HT1080 (cell line): ENCODE measurements around the gene TMED9. TPM values are rescaled to one million over a fixed set of nuclear protein-coding genes. Genes with fewer than 3 reads are reported as not detected.
"Not testable (repeated sequence)": the region's sequence is repeated elsewhere in the genome, so short reads cannot be mapped to it uniquely, and the experiment has no call there.

ENCODE experiments used
- DNase-seq: peaks from one replicate; pipeline ENCODE4 v3.0.0-alpha.2; 2015; ENCODE audit warnings: low read depth
- total RNA-seq: library from RNA; depleted of rRNA; stranded (reverse); fragments of >200 nt; shearing (Covaris generic); gene quantifications from 2 replicates; pipeline ENCODE4 v1.2.3, GENCODE V29; 2014

Gene TMED9
- total RNA-seq, 1 experiment from 2014 or later, result 164 TPM

DNA sequence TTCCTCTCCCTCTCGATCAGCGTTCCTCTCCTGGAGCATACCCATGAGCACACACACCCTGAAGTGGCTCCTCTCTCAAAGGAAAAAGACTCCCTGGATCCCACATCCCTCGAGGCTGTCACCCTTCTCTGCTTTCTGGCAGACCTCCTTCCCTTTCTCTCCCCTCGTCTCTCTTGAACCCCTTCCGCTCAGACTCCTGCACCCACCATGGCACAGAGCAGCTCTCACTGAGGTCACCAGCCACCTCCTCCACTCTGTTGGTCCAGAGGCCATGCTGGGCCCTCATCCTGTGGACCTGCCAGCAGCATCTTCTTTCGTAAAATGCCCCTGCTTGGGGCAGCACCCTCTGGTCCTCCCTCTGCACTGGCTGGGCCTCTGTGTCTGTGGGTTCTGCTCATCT, 13.7 kb downstream of the TMED9 start:
- DNase-seq, result no peak

DNA sequence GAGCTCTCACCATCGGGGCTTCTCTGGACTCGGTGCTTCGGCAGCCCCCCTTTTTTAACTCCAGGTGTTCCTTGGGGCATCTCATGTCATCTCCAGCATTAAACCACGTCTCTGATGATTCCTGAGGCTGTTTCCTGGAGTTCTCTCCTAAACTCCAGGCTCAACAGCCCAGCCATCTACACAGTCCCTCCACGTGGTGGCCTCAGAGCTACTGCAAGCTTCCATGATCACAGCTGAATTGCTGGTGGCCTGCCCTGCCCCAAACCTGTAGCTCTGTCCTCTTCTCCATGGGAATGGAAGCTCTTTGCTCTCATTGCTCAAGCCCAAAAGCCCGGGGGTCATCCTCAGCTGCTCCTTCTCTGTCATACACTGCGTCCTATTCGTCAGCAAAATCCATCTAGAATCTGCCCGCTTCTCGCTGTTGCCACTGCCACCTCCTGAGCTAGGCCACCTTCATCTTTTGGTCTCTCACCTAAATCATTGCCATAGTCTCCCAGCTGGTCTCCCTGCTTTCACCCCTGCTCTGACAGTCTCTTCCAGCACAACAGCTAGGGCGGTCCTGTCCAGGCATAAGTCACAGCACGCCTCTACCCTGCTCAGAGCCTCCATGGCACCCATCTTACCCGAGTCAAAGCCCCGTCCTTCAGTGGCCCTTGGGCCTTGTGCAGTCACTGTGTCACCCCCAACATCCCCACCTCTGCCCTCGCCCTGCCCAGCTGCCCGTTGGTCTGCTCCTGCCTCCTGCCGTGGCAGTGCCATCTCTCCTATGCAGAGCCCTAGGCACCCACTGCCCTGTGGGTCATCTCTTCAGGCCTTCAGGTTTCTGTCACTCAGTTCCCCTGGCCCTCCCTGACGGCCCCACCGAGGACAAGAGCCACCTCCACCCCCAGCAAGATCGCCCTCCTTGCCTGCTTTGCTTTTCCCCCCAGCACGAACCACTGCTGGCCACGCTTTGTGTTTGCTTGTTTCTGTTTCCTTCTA, 14.4 kb downstream of the TMED9 start:
- DNase-seq, result no peak

DNA sequence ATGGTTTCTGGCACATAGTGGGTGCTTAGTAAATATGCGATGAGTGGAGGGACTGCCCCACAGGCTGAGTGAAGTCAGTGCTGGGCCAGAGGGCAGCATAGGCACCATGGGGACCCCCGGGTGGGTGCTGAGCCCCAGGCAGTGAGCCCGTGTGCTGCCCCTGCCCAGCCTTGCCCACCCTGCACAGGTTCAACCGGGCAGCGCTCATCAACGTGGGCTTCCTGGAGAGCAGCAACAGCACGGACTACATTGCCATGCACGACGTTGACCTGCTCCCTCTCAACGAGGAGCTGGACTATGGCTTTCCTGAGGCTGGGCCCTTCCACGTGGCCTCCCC, 15.1 kb downstream of the TMED9 start:
- no peak for DNase-seq

DNA sequence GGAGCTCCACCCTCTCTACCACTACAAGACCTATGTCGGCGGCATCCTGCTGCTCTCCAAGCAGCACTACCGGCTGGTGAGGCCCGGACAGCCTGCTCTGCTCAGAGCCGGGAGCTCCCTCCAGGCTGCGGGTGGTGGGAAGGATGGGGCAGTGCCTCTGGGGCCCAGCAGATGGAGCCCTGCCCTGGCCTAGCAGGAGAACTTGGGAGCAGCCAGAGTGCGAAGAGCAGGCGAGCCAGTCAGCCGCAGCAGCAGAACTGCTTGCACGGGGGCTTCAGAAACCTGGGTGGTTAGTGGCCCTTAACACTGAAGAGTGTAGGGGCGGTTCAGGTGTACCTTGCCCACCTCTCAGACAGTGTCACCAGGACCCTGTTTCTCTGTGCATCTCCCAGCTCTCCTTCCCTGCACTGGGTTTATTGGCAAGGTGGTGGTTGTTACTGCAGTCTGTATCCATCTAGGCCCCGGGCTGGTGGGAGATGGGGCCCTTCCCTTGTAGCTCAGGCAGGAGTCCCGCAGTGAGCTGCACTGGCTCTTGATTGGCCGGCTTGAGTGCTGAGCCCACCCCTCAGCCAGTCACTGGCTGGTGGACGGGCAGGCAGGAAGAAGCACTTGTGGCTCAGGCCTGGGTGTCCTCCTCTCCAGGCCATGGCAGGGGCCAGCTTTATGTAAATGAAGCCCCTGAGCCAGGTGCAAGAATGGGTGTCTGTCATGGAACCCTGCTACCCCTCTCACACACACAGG, 15.6 kb downstream of the TMED9 start:
- DNase-seq, result peak; percentile 77

DNA sequence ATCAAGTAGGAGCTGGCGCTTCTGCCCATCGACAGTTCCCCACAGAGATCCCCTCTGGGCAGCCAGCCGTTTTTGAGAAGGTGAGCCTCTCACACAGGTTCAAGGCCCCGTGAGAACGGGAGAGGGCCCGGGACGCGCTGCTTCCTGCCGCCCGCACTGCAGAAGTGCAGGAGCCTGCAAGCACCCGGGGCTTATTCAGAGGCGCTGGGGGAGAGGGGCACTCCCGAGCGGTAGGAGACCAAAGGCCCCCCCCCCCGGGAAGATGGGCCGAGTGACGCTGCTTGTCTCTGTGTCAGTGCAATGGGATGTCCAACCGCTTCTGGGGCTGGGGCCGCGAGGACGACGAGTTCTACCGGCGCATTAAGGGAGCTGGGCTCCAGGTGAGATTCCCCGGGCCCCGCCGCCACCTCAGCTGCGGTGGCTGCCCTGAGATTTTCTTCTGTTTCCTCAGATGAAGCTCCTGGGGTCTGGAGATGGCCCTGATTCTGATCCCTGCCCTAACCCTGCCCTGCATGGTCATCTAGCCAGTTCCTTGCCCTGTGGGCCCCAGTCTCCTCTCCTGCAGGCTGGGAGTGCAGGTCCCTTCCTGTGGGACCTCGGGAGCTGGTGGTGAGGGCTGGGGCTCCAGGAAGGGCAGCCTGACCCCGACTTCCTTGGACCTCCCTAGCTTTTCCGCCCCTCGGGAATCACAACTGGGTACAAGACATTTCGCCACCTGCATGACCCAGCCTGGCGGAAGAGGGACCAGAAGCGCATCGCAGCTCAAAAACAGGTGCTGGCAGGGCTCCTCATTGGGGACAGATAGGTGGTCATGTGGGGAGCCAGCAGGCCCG, 16.5 kb downstream of the TMED9 start:
- DNase-seq, result no peak

DNA sequence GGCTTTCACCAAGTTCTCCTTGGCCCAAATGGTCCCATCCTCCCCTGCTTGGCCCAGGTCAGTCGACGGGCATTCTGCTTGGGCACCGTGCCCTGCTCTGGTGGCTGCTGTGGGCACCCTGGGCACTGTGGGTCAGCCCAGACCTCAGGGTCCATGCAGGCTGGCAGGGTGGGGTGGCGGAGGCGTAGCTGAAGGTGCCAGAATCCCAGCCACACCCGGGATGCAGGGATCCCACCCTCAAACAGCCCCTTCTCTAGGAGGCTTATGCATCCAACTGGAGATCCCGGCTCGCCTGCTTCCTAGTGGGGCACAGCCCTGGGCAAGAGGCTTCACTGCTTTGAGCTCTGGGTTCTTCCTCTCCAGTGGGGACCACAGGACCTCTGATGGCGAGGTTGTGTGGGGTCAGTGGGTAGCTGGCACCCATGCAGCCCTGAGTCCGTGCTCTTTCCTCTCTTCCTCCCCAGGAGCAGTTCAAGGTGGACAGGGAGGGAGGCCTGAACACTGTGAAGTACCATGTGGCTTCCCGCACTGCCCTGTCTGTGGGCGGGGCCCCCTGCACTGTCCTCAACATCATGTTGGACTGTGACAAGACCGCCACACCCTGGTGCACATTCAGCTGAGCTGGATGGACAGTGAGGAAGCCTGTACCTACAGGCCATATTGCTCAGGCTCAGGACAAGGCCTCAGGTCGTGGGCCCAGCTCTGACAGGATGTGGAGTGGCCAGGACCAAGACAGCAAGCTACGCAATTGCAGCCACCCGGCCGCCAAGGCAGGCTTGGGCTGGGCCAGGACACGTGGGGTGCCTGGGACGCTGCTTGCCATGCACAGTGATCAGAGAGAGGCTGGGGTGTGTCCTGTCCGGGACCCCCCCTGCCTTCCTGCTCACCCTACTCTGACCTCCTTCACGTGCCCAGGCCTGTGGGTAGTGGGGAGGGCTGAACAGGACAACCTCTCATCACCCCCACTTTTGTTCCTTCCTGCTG, 17.4 kb downstream of the TMED9 start:
- DNase-seq, result no peak

DNA sequence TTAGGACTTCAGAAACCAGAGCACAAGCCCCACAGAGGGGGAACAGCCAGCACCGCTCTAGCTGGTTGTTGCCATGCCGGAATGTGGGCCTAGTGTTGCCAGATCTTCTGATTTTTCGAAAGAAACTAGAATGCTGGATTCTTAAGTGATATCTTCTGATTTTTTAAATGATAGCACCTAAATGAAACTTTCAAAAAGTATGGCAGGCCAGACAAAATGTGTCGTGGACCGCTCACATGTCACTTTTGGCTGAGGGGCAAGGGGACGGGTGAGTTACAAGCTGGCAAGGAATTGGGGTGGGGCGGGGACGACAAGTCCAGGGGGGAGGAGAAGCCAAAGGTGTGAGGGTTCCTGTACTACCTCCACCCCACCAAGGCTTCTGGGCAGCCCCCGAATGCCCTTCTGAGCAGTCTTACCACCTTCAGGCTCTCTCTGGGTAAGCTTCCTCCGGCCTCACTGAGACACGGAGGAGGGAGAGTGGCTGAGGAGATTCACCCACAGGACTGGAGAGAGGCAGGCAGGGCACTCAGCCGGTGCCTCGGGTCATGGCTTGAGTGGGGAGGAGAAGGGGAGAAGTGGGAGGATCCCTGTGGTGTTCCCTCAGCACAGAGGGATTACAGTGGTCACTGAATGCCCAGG, 18.2 kb downstream of the TMED9 start:
- DNase-seq, result no peak

DNA sequence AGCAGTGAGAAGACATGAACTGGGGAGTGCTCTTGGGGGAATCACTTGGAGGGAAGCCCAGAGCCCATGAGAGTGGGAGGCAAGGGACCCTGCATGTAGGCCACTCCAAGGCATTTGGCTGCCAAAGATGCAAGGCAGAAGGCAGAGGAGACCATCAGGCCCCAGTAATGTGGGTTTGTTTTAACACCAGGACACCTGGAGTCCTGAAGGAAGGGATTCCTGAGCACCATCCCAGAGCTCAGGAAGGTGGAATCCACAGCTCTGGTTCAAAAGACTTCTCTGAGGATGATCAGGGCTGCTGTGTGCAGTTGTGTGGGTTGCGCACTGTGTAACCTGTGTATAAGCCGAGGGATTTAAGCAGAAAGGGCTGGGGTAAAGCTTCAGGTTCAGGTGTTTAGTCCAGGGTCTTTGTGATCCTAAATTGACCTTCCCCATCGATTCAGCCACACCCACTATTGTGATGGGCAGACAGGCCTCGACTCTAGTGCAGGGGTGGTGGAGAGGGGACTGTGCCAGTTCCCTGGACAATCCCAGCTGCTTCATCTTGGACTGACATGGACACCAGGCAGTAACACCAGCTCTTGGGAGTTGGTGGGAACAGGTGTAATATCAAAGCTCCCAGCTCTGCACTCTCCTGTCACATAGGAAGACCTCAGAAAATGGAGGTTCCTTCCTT, 18.9 kb downstream of the TMED9 start:
- DNase-seq, result no peak

DNA sequence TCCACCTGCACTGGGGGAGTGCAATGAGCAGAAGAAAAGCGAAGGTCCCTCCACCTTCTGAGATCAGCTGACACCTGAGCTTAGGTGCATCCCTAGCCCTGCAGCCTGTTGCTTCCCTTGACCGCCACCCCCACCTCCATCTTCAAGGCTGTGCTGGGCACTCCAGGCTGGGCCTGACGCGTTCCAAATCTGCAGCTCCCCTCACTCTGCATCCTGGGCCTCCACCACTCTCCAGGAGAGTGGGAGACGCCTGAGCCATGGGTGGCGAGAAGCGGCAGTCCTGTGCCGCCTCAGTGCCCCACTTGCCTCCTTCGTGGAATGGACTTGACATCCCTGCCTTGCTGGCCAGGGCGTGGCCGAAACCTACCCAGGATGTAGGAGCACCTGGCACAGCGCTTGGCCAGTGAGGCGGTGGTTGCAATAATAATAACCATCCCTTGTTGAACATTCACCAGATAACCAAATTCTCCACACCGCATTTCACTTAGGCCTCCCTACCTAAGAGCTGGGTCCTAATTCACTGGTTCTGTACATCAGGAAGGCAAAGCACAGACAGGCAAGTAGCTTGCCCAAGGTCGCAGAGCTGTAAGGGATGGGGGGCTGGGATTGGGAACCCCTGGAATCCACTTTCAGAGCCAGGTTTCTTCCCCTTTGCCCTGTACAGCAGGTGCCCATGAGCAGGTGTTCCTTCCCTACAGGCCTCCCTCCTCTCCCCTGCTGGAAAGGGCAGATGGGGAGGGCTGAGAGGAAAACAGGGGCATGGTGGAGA, 19.6 kb downstream of the TMED9 start:
- no peak for DNase-seq

DNA sequence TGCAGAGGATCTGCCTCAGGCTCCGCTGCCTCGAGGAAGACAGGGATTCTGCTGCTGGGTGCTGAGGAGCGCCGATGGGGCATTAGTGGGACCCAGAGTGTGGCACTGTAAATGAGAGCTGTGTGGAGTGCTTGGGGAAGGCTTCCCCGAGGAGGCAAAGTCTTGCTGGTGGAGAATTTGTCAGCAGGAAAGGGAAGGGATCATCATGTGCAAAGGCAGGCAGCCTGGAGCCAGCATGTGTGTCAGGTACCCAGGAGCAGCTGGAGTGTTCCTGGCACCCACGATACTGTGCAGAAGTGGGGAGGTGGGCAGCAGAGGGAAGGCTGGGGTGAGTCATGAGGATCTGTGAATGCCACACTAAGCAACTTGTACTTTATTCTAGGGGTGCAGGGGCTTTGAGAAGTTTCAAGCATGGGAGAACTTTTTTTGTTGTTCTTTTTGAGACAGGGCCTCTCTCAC, 20.2 kb downstream of the TMED9 start:
- DNase-seq, result no peak

DNA sequence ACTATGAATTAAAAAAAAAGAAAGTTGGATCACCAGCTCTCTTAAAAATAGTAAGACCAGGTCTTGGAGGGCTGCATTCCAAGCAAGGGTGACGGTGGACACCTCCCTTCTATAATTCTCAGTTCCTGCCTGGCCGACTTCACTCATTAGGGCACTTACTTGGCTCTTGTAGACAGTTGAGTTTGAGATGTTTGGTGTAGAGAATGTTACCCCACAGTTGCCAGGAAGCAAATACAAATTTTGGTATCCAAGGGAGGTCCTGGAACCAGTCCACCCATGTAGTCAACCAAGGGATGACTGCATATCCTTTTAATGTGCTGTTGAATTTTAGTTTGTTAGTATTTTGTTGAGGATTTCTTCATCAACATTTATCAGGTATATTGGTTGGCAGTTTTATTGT, 28.6 kb downstream of the TMED9 start:
- DNase-seq, result no peak

DNA sequence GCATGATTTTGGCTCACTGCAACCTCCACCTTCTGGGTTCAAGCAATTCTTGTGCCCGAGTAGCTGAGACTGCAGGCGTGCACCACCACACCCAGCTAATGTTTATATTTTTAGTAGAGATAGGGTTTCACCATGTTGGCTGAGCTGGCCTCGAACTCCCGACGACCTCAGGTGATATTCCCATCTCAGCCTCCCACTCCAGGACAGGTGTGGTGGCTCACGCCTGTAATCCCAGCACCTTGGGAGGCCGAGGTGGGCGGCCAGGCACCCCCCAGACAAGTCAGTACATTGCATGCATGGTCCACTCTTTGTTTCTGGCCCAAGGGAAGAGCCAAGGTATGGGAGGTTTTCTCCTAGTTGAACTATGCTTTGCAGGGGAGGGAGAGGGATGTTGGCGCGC, 32.2 kb downstream of the TMED9 start:
- DNase-seq, result not testable (repeated sequence)

DNA sequence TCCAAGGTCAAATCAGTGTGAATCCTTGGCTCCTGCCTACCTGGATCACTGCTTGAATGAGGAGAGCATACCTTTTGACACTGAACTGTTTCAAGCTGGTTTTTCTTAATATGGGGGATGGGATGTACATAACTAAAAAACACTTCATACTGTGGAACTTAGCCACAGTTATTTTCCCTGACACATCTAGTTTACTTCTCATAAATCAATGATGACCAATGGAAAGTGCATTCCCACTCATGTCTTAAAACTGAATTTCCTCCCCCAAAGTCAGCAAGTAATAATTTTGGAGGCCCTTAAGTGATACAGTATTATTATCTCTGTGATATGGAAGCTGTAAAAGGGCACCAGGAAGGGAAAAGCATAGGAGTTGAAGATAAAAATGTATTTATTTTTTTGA, 38.2 kb downstream of the TMED9 start:
- DNase-seq, result not testable (repeated sequence)

DNA sequence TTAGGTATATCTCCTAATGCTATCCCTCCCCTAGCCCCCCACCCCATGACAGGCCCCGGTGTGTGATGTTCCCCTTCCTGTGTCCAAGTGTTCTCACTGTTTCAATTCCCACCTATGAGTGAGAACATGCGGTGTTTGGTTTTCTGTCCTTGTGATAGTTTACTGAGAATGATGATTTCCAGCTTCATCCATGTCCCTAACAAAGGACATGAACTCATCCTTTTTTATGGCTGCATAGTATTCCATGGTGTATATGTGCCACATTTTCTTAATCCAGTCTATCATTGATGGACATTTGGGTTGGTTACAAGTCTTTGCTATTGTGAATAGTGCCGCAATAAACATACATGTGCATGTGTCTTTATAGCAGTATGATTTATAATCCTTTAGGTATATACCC, 42.9 kb downstream of the TMED9 start:
- DNase-seq, result not testable (repeated sequence)

DNA sequence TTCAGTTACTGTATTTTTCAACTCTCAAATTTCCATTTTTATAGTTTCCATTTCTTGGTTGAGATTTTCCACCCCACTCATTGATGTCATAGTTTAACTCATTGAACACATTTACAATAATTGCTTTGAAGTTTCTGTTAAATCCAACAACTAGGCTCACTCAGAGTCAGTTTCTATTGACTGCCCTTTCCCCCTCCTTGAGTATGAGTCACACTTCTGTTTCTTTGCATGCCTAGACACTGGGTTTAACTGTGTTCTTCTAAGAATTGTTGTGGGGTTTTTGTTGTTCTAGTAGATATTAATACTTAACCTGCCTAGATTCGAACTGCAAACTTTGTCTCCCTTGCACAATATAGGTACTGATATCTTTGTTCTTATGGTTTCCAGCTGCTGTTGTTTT, 53.5 kb downstream of the TMED9 start:
- DNase-seq, result not testable (repeated sequence)
